HepG2 (cell line): ENCODE measurements around the gene FBXO24. TPM values are rescaled to one million over a fixed set of nuclear protein-coding genes. Genes with fewer than 3 reads are reported as not detected.

Source experiments
- ATAC-seq: fragments of 200-7000 bp; cut with Tn5 transposase; 3 replicates; pipeline ENCODE4 v1.9.1; 2020; ENCODE audit warnings: mild to moderate bottlenecking, moderate library complexity
- BruUV-seq: library from RNA; stranded (reverse); fragments of 400-500 nt; replicated peaks from 2 replicates; lab custom pipeline; 2021; lab: Mats Ljungman, UMichigan
- CTCF ChIA-PET: fragments of 300-600 bp; formaldehyde crosslinking; extraction: SDS; loops from one replicate; lab custom pipeline; 2021; ENCODE audit warnings: low total read pairs, inconsistent platforms, low intra/inter-chr PET ratio; lab: Yijun Ruan, JAX
- POLR2A ChIA-PET: fragments of 350-600 bp; sonication (Branson Sonifier 250); formaldehyde crosslinking; loops from one replicate; lab custom pipeline; 2020; ENCODE audit warnings: antibody characterized with exemption, inconsistent platforms; lab: Yijun Ruan, JAX
- DNase-seq: peaks from one replicate; pipeline ENCODE4 v3.0.0-alpha.2; 2015; ENCODE audit warnings: low spot score
- FAIRE-seq: peaks from 3 replicates; lab custom pipeline; 2011; peaks lifted over from hg19 to GRCh38; lab: Jason Lieb, UNC
- H2AFZ ChIP-seq: one replicate; pipeline ENCODE4 v1.6.1; 2011; ENCODE audit warnings: low read length, inconsistent platforms
- H3K27ac ChIP-seq: fragments of 300-600 bp; 3 replicates; pipeline ENCODE4 v1.8.0; 2011; ENCODE audit warnings: mixed run types, mild to moderate bottlenecking, mixed read lengths, low read length, inconsistent platforms; ENCODE audit not compliant: insufficient read depth; ENCODE audit errors: extremely low read length
- H3K27me3 ChIP-seq, 2 experiments: fragments of 200-600 bp in 1 of 2; 2 replicates in 1 of 2; 3 replicates in 1 of 2; pipeline versions ENCODE4 v1.6.0 to v1.8.0; 2011; ENCODE audit warnings: low read length in 2 of 2, mild to moderate bottlenecking in 2 of 2, moderate library complexity in 2 of 2, inconsistent platforms in 1 of 2; ENCODE audit not compliant: insufficient read depth in 2 of 2, control insufficient read depth in 1 of 2
- H3K36me3 ChIP-seq, 2 experiments: fragments of 200-600 bp in 1 of 2; replicated peaks in 1 of 2; 2 replicates in 1 of 2; 3 replicates in 1 of 2; pipeline versions ENCODE4 v1.5.1 to v1.8.0; 2011; ENCODE audit warnings: low read length in 2 of 2, inconsistent platforms in 1 of 2; ENCODE audit not compliant: insufficient read depth in 2 of 2, control insufficient read depth in 1 of 2
- H3K4me1 ChIP-seq: 2 replicates; pipeline ENCODE4 v1.5.1; 2012; ENCODE audit warnings: low read length, inconsistent platforms; ENCODE audit not compliant: insufficient read depth
- H3K4me2 ChIP-seq: 2 replicates; pipeline ENCODE4 v1.6.0; 2011; ENCODE audit warnings: low read depth, low read length, inconsistent platforms
- H3K4me3 ChIP-seq, 3 experiments: fragments of 200-600 bp in 1 of 3; sonication (generic), shearing (Covaris generic) in 1 of 3; replicated peaks in 1 of 3; 2 replicates each; pipeline ENCODE4 v1.5.1; 2011 to 2016; ENCODE audit warnings: low read length in 3 of 3, inconsistent platforms in 2 of 3, low read depth in 2 of 3, mild to moderate bottlenecking in 2 of 3, control low read depth in 1 of 3, mixed read lengths in 1 of 3; ENCODE audit not compliant: insufficient read depth in 1 of 3
- H3K79me2 ChIP-seq: one replicate; pipeline ENCODE4 v1.6.1; 2011; ENCODE audit warnings: low read length, inconsistent platforms; ENCODE audit not compliant: insufficient read depth
- H3K9ac ChIP-seq: 2 replicates; pipeline ENCODE4 v1.6.0; 2011; ENCODE audit warnings: mild to moderate bottlenecking, low read depth, low read length, inconsistent platforms; ENCODE audit not compliant: insufficient read depth
- H3K9me3 ChIP-seq: 2 replicates; pipeline ENCODE4 v1.5.1; 2012; ENCODE audit warnings: mild to moderate bottlenecking, low read length
- H4K20me1 ChIP-seq: 2 replicates; pipeline ENCODE4 v1.6.0; 2011; ENCODE audit warnings: inconsistent platforms, mild to moderate bottlenecking, low read length, moderate library complexity; ENCODE audit not compliant: insufficient read depth
- AGO1 ChIP-seq: fragments of 200-400 bp; formaldehyde crosslinking; IDR thresholded peaks from 2 replicates; pipeline ENCODE4 v1.6.1; 2017; ENCODE audit warnings: mild to moderate bottlenecking, low read depth, low read length, moderate library complexity; ENCODE audit not compliant: poor library complexity, severe bottlenecking
- AGO2 ChIP-seq: fragments of 200-400 bp; formaldehyde crosslinking; optimal IDR thresholded peaks from 2 replicates; pipeline ENCODE3; 2017; ENCODE audit warnings: mild to moderate bottlenecking, low read depth, low read length, moderate library complexity
- CHD2 ChIP-seq: IDR thresholded peaks from 2 replicates; pipeline ENCODE4 v1.6.1; 2011; ENCODE audit warnings: low read depth, low read length, improper control_type of control experiment
- GTF3A ChIP-seq: sonication (generic); formaldehyde crosslinking; conservative IDR thresholded peaks from 2 replicates; pipeline ENCODE4 v1.4.0; 2020; ENCODE audit warnings: mild to moderate bottlenecking, missing genetic modification reagents
- RBFOX2 ChIP-seq: fragments of 200-400 bp; formaldehyde crosslinking; IDR thresholded peaks from 2 replicates; pipeline ENCODE4 v1.6.1; 2017; ENCODE audit warnings: low read depth, mild to moderate bottlenecking, low read length
- SSRP1 ChIP-seq: IDR thresholded peaks from 2 replicates; pipeline ENCODE4 v1.6.1; 2016; ENCODE audit warnings: control low read depth
- ZBTB38 ChIP-seq: sonication (generic); formaldehyde crosslinking; IDR thresholded peaks from 2 replicates; pipeline ENCODE4 v1.5.1; 2020; ENCODE audit warnings: mild to moderate bottlenecking, missing genetic modification reagents
- ZNF3 ChIP-seq: IDR thresholded peaks from 2 replicates; pipeline ENCODE4 v1.7.0; 2017; ENCODE audit warnings: inconsistent platforms
- WGBS: methylation state at CpG from one replicate; pipeline ENCODE4 v1.1.6; 2017; ENCODE audit warnings: low lambda C conversion rate; 5-methylcytosine and 5-hydroxymethylcytosine counted together
- in situ Hi-C: cut with HindIII; loops from 2 replicates; pipeline ENCODE4 v1.10.0; 2017; ENCODE audit warnings: low pct_unique_long_range_greater_than_20kb; ENCODE audit not compliant: extremely low pct_ligation_motif_present
- intact Hi-C: fragments of 100-400 bp; cut with micrococcal nuclease; formaldehyde crosslinking; loops from one replicate; pipeline ENCODE4 v1.10.0; 2022; ENCODE audit not compliant: unreplicated experiment
- polyA plus RNA-seq, 8 experiments: library from polyadenylated mRNA; depleted of rRNA in 3 of 8; stranded (reverse) in 7 of 8; unstranded in 1 of 8; fragments of >200 nt; fragmentation: Illumina TruSeq in 4 of 8; extraction: Trizol in 4 of 8; gene quantifications; 2 replicates each; pipeline versions ENCODE4 v1.2.1 to v1.2.3, GENCODE V29; 2011 to 2016; ENCODE audit warnings: low read depth in 4 of 8, missing spikeins in 1 of 8, mixed read lengths in 1 of 8; ENCODE audit not compliant: insufficient read depth in 1 of 8
- total RNA-seq, 5 experiments: library from RNA; depleted of rRNA; stranded (reverse); fragments of >200 nt; fragmentation: Illumina TruSeq; extraction: Trizol; gene quantifications; 2 replicates each; pipeline ENCODE4 v1.2.3, GENCODE V29; 2016; ENCODE audit warnings: low read depth in 1 of 5
- TF ChIP-seq, protein P1 (sequence below): IDR thresholded peaks from 2 replicates; pipeline ENCODE4 v1.6.1; 2016; ENCODE audit warnings: missing compliant biosample characterization, missing genetic modification reagents, borderline replicate concordance
- TF ChIP-seq, protein P2 (sequence below), 2 experiments: sonication (generic) in 1 of 2; formaldehyde crosslinking in 1 of 2; IDR thresholded peaks; 2 replicates each; pipeline versions ENCODE4 v1.5.1 to v1.6.1; 2011 to 2020; ENCODE audit warnings: borderline replicate concordance in 1 of 2, low read depth in 1 of 2, low read length in 1 of 2, mild to moderate bottlenecking in 1 of 2, missing genetic modification reagents in 1 of 2, moderate library complexity in 1 of 2
- TF ChIP-seq, protein P3 (sequence below): sonication (generic); formaldehyde crosslinking; IDR thresholded peaks from 2 replicates; pipeline ENCODE4 v1.5.1; 2020; ENCODE audit warnings: missing genetic modification reagents, mild to moderate bottlenecking, borderline replicate concordance
- TF ChIP-seq, protein P4 (sequence below): sonication (generic); formaldehyde crosslinking; conservative IDR thresholded peaks from 2 replicates; pipeline ENCODE4 v1.8.0; 2022; ENCODE audit warnings: mild to moderate bottlenecking, moderate library complexity, missing genetic modification reagents
- TF ChIP-seq, protein P5 (sequence below): sonication (generic); formaldehyde crosslinking; IDR thresholded peaks from 2 replicates; pipeline ENCODE4 v1.8.0; 2022; ENCODE audit warnings: missing genetic modification reagents, low read depth, mild to moderate bottlenecking, borderline replicate concordance
- TF ChIP-seq, protein P6 (sequence below): sonication (generic); formaldehyde crosslinking; IDR thresholded peaks from 2 replicates; pipeline ENCODE4 v1.8.0; 2022; ENCODE audit warnings: missing genetic modification reagents, mild to moderate bottlenecking, inconsistent platforms, borderline replicate concordance

Gene FBXO24
- total and polyA plus RNA-seq, 2 of the 13 experiments (the other 11 are each of a cell fraction or from before 2014, with no cell fraction given) = 0.20 to 0.55 TPM

DNA sequence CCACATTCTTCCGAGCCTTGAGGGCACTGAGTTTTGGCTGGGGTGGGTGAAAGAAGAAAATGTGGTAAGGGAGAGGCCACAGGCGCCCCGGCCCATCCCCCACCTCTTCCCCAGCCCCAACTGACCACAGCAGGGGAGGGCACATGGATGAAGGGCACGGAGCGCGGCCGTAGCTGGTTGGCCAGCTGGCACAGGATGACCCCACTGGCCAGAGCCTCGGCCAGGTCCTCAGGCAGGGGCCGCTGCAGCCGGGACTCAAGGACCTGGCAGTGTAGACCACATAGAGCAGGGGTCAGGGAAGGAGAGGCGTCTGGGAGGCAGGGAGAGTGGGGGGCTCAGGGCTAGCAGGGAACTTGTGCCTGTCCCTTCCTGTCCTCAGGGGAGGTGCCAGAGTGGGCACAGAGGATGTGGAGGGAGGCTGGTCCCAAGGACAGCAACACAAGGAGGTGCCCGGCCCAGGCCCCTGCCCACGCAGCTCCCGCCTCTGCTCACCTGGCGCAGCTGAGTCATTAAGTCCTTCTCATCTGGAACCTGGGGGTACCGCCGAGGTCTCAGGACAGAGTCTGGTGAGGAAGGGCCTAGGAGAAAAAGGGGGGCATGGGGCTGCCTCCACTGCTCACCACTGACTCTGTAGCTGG, 10.3 kb upstream of the FBXO24 start:
- no peaks in the 10 kb centered on the region for H3K79me2 ChIP-seq
- in situ Hi-C loops = no loop called here
- peaks cover 9 to 21% of the 10 kb centered on the region in 2 experiments; a peak in 4 of 5 replicates for H3K36me3 ChIP-seq
- H3K9ac ChIP-seq = no peak overlapping the region
- POLR2A ChIA-PET = no interaction called here
- H3K4me3 ChIP-seq = no peak overlapping the region
- intact Hi-C loops = no loop called here
- no peaks in the 10 kb centered on the region for H3K27me3 ChIP-seq
- no peak overlapping the region for H2AFZ ChIP-seq
- H3K27ac ChIP-seq = no peak overlapping the region
- FAIRE-seq = no peak
- H3K4me1 ChIP-seq = peaks cover 24% of the 10 kb centered on the region
- ATAC-seq = no peak
- 89% methylated on average over 8 of the region's 17 CpGs for WGBS
- CTCF ChIA-PET = no interaction called here
- H4K20me1 ChIP-seq = no peaks in the 10 kb centered on the region
- H3K4me2 ChIP-seq = no peak overlapping the region
- H3K9me3 ChIP-seq = no peaks in the 10 kb centered on the region
- no peak for DNase-seq
- BruUV-seq = no TSS peak
- peak; percentile 39 for TF ChIP-seq AGO2
- TF ChIP-seq, protein P1, sequence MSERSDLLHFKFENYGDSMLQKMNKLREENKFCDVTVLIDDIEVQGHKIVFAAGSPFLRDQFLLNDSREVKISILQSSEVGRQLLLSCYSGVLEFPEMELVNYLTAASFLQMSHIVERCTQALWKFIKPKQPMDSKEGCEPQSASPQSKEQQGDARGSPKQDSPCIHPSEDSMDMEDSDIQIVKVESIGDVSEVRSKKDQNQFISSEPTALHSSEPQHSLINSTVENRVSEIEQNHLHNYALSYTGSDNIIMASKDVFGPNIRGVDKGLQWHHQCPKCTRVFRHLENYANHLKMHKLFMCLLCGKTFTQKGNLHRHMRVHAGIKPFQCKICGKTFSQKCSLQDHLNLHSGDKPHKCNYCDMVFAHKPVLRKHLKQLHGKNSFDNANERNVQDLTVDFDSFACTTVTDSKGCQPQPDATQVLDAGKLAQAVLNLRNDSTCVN (CRISPR knock-in tag) = no peak
- TF ChIP-seq, protein P2, sequence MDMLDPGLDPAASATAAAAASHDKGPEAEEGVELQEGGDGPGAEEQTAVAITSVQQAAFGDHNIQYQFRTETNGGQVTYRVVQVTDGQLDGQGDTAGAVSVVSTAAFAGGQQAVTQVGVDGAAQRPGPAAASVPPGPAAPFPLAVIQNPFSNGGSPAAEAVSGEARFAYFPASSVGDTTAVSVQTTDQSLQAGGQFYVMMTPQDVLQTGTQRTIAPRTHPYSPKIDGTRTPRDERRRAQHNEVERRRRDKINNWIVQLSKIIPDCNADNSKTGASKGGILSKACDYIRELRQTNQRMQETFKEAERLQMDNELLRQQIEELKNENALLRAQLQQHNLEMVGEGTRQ (IDR thresholded peaks at IDR 0.05; ENCODE audit: low read depth, low read length) = no peak
- TF ChIP-seq, protein P2 (CRISPR knock-in tag; IDR thresholded peaks at IDR 0.05; ENCODE audit: borderline replicate concordance) = no peak
- TF ChIP-seq, protein P3, sequence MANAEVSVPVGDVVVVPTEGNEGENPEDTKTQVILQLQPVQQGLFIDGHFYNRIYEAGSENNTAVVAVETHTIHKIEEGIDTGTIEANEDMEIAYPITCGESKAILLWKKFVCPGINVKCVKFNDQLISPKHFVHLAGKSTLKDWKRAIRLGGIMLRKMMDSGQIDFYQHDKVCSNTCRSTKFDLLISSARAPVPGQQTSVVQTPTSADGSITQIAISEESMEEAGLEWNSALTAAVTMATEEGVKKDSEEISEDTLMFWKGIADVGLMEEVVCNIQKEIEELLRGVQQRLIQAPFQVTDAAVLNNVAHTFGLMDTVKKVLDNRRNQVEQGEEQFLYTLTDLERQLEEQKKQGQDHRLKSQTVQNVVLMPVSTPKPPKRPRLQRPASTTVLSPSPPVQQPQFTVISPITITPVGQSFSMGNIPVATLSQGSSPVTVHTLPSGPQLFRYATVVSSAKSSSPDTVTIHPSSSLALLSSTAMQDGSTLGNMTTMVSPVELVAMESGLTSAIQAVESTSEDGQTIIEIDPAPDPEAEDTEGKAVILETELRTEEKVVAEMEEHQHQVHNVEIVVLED (CRISPR knock-in tag) = no peak
- TF ChIP-seq, protein P4, sequence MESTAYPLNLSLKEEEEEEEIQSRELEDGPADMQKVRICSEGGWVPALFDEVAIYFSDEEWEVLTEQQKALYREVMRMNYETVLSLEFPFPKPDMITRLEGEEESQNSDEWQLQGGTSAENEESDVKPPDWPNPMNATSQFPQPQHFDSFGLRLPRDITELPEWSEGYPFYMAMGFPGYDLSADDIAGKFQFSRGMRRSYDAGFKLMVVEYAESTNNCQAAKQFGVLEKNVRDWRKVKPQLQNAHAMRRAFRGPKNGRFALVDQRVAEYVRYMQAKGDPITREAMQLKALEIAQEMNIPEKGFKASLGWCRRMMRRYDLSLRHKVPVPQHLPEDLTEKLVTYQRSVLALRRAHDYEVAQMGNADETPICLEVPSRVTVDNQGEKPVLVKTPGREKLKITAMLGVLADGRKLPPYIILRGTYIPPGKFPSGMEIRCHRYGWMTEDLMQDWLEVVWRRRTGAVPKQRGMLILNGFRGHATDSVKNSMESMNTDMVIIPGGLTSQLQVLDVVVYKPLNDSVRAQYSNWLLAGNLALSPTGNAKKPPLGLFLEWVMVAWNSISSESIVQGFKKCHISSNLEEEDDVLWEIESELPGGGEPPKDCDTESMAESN (CRISPR knock-in tag) = no peak
- peak; percentile 14; the same call in 1 of the 2 replicates for TF ChIP-seq CHD2
- no peak for TF ChIP-seq SSRP1
- TF ChIP-seq ZBTB38 (CRISPR knock-in tag) = no peak
- TF ChIP-seq, protein P5, sequence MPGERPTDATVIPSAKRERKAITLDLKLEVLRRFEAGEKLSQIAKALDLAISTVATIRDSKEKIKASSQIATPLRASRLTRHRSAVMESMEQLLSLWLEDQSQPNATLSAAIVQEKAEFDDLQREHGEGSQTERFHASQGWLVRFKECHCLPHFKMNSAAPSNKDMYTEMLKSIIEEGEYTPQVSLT (CRISPR knock-in tag) = no peak
- no peak for TF ChIP-seq RBFOX2
- no peak for TF ChIP-seq GTF3A (CRISPR knock-in tag)
- no peak for TF ChIP-seq ZNF3 (CRISPR knock-in tag)
- TF ChIP-seq AGO1 = peak; percentile 88
- TF ChIP-seq, protein P6, sequence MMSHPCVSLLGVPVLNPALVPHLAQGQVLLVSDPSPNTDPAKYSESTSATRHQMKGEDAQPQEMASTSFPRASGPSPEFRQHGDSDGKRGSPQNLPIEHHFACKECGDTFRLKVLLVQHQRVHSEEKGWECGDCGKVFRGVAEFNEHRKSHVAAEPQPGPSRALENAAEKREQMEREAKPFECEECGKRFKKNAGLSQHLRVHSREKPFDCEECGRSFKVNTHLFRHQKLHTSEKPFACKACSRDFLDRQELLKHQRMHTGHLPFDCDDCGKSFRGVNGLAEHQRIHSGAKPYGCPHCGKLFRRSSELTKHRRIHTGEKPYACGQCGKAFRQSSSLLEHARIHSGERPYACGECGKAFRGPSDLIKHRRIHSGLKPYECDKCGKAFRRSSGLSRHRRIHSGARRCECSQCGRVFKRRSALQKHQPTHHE (CRISPR knock-in tag) = no peak
